OCI-LY7 (cell line): Measurements from ENCODE around the gene ELP1. TPM values are rescaled to one million over a fixed set of nuclear protein-coding genes. Genes with fewer than 3 reads are reported as not detected.

Source experiments
- BruUV-seq: library from RNA; stranded (reverse); fragments of 400-500 nt; replicated peaks from 2 replicates; lab custom pipeline; 2021; lab: Mats Ljungman, UMichigan
- CTCF ChIA-PET: fragments of 300-600 bp; sonication (Branson Sonifier 250); formaldehyde crosslinking; loops from one replicate; lab custom pipeline; 2022; ENCODE audit warnings: antibody characterized with exemption; ENCODE audit not compliant: unreplicated experiment; lab: Charles Lee
- POLR2A ChIA-PET: fragments of 300-600 bp; sonication (Branson Sonifier 250); formaldehyde crosslinking; loops from one replicate; lab custom pipeline; 2022; ENCODE audit warnings: antibody characterized with exemption; lab: Charles Lee
- DNase-seq: peaks from one replicate; pipeline ENCODE4 v3.0.0-alpha.2; 2015; ENCODE audit warnings: low spot score
- H2AFZ ChIP-seq: fragments of 200-600 bp; sonication (generic), shearing (Covaris generic); 2 replicates; pipeline ENCODE4 v1.6.1; 2014; ENCODE audit warnings: mild to moderate bottlenecking, antibody characterized with exemption, low read length, moderate library complexity
- H3K27ac ChIP-seq: fragments of 200-600 bp; sonication (generic); 2 replicates; pipeline ENCODE4 v1.5.1; 2014; ENCODE audit warnings: mixed run types, low read depth, mild to moderate bottlenecking, moderate library complexity, low read length, inconsistent platforms; ENCODE audit not compliant: poor library complexity, severe bottlenecking
- H3K36me3 ChIP-seq: fragments of 200-600 bp; sonication (generic); 2 replicates; pipeline ENCODE4 v1.6.1; 2014; ENCODE audit warnings: mild to moderate bottlenecking, antibody characterized with exemption, low read length, moderate library complexity, mixed read lengths; ENCODE audit not compliant: insufficient read depth
- H3K4me1 ChIP-seq: fragments of 200-600 bp; sonication (generic); 2 replicates; pipeline ENCODE4 v1.5.1; 2014; ENCODE audit warnings: mild to moderate bottlenecking, low read length; ENCODE audit not compliant: insufficient read depth, poor library complexity, severe bottlenecking
- H3K4me2 ChIP-seq: fragments of 200-600 bp; sonication (generic); 2 replicates; pipeline ENCODE4 v1.6.1; 2014; ENCODE audit warnings: mild to moderate bottlenecking, low read length
- H3K4me3 ChIP-seq: fragments of 200-600 bp; sonication (generic); 2 replicates; pipeline ENCODE4 v1.5.1; 2014; ENCODE audit warnings: mild to moderate bottlenecking, low read depth, low read length; ENCODE audit not compliant: poor library complexity, severe bottlenecking
- H3K79me2 ChIP-seq: fragments of 200-600 bp; sonication (generic); 2 replicates; pipeline ENCODE4 v1.6.1; 2016; ENCODE audit warnings: low read depth, mild to moderate bottlenecking, low read length, moderate library complexity, mixed read lengths; ENCODE audit not compliant: insufficient read depth
- H3K9me2 ChIP-seq: fragments of 200-600 bp; sonication (generic); 2 replicates; pipeline ENCODE4 v1.6.1; 2016; ENCODE audit warnings: mild to moderate bottlenecking, low read length, mixed read lengths; ENCODE audit not compliant: insufficient read depth
- H3K9me3 ChIP-seq: fragments of 200-600 bp; sonication (generic); 2 replicates; pipeline ENCODE4 v1.6.1; 2014; ENCODE audit warnings: mild to moderate bottlenecking, mixed run types, low read length, mixed read lengths
- H4K20me1 ChIP-seq: fragments of 200-600 bp; sonication (generic); 2 replicates; pipeline ENCODE4 v1.6.1; 2014; ENCODE audit warnings: mild to moderate bottlenecking, antibody characterized with exemption, low read length, moderate library complexity, mixed read lengths; ENCODE audit not compliant: insufficient read depth
- EZH2phosphoT487 ChIP-seq: fragments of 200-600 bp; sonication (generic); IDR thresholded peaks from 2 replicates; pipeline ENCODE4 v1.6.1; 2018; ENCODE audit warnings: low read depth, borderline replicate concordance, mild to moderate bottlenecking, mixed run types, antibody characterized with exemption, low read length, moderate library complexity, mixed read lengths
- intact Hi-C: fragments of 100-400 bp; cut with micrococcal nuclease; formaldehyde crosslinking; loops from one replicate; pipeline ENCODE4 v1.10.0; 2022; ENCODE audit not compliant: unreplicated experiment
- total RNA-seq, 2 experiments: library from RNA; depleted of rRNA in 1 of 2; stranded (reverse); fragments of >200 nt in 1 of 2; shearing (Covaris generic) in 1 of 2; gene quantifications; 2 replicates each; pipeline ENCODE4 v1.2.3, GENCODE V29; 2014 to 2022
- TF ChIP-seq, protein P1 (sequence below): fragments of 200-600 bp; sonication (generic); conservative IDR thresholded peaks from 2 replicates; pipeline ENCODE4 v1.5.1; 2014; ENCODE audit warnings: mild to moderate bottlenecking, antibody characterized with exemption, low read length, moderate library complexity, mixed read lengths

Gene ELP1
- total RNA-seq, 2 experiments from 2014 or later = 33.3 to 42.0 TPM

DNA sequence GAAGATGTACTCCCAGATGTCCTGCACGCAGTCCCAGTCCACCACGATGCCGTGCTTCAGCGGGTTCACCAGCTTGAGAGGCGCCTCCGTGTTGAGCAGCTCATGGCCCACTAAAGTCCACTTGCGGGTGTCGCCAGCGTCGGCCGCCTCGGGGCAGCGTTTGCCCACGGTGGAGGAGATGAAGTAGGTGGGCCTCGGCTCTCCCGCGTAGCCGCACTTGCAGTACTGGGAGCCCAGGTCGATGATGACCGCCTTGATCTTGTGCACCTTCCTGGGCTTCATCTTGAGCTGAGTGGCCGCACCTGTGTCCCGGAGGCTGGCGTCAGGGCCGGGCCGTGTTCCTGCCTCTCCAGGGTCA, 78.4 kb downstream of the ELP1 start:
- intact Hi-C loops = no loop called here
- Histone ChIP-seq H3K9me2 (no peaks in the 10 kb centered on the region), H3K36me3 (no peaks in the 10 kb centered on the region), H3K4me3 (no peak overlapping the region), H3K27ac (no peak overlapping the region), H3K4me1 (no peaks in the 10 kb centered on the region), H2AFZ (no peak overlapping the region), H3K9me3 (no peaks in the 10 kb centered on the region), H3K4me2 (no peak overlapping the region), H4K20me1 (no peaks in the 10 kb centered on the region), H3K79me2 (no peaks in the 10 kb centered on the region)
- TF ChIP-seq, protein P1, sequence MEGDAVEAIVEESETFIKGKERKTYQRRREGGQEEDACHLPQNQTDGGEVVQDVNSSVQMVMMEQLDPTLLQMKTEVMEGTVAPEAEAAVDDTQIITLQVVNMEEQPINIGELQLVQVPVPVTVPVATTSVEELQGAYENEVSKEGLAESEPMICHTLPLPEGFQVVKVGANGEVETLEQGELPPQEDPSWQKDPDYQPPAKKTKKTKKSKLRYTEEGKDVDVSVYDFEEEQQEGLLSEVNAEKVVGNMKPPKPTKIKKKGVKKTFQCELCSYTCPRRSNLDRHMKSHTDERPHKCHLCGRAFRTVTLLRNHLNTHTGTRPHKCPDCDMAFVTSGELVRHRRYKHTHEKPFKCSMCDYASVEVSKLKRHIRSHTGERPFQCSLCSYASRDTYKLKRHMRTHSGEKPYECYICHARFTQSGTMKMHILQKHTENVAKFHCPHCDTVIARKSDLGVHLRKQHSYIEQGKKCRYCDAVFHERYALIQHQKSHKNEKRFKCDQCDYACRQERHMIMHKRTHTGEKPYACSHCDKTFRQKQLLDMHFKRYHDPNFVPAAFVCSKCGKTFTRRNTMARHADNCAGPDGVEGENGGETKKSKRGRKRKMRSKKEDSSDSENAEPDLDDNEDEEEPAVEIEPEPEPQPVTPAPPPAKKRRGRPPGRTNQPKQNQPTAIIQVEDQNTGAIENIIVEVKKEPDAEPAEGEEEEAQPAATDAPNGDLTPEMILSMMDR = no peak
- no peak for TF ChIP-seq EZH2phosphoT487
- BruUV-seq = no TSS peak
- DNase-seq = no peak
- ChIA-PET CTCF (no interaction called here), POLR2A (interaction anchor here (1.5 kb wide), 1 partner anchor 28 kb away, joined by 3 read pairs; no protein-coding TSS in a partner anchor)

DNA sequence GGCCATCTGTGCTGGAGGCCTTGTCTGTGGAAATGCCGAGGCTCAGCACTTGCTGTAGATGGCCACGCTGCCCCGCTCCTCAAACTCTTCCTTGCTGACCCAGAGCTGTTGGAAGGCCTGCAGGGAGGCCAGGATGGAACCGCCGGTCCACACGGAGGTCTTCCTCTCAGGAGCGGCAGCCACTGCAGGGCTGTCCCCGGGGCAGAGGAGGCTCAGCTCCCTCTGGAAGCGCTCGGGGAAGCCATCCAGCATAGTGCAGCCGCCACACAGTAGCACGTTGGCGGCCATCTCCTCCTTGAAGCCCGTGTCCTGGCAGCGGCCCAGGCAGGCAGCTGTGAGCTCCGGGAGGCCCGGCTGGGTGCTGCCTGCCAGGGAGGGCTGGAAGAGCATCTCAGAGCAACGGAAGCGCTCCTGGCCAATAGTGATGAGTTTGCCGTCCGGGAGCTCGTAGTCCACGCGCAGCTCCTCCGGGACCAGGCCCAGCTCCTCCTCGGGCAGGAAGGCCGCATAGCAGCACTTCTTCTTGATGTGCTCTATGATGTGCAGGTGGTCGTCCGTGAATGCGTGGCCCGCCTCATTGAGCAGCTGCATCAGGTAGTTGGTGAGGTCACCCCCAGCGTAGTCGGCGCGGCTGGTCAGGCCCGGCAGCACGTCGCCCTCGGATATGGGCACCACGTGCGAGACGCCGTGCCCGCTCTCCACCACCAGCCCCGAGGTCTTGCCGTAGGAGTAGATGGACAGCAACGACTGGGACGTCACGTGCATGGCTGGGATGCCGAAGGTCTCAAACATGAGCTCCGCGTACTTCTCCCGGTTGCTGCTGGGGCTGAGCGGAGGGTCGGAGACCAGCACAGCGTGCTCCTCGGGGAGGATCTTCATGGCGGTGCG, 79.0 kb downstream of the ELP1 start:
- no peaks in the 10 kb centered on the region for H3K36me3 ChIP-seq
- H3K4me1 ChIP-seq = no peaks in the 10 kb centered on the region
- H3K79me2 ChIP-seq = no peaks in the 10 kb centered on the region
- H3K27ac ChIP-seq = no peak overlapping the region
- no peak for TF ChIP-seq EZH2phosphoT487
- TF ChIP-seq, protein P1 = no peak
- H2AFZ ChIP-seq = no peak overlapping the region
- no peak overlapping the region for H3K4me2 ChIP-seq
- POLR2A ChIA-PET = interaction anchor here (0.6 to 1.5 kb wide), 2 partner anchors 28 to 228 kb away, joined by 3 read pairs; no protein-coding TSS in a partner anchor
- no peaks in the 10 kb centered on the region for H3K9me2 ChIP-seq
- H3K4me3 ChIP-seq = no peak overlapping the region
- no peaks in the 10 kb centered on the region for H3K9me3 ChIP-seq
- CTCF ChIA-PET = no interaction called here
- H4K20me1 ChIP-seq = no peaks in the 10 kb centered on the region
- no TSS peak for BruUV-seq
- intact Hi-C loops = no loop called here
- no peak for DNase-seq

DNA sequence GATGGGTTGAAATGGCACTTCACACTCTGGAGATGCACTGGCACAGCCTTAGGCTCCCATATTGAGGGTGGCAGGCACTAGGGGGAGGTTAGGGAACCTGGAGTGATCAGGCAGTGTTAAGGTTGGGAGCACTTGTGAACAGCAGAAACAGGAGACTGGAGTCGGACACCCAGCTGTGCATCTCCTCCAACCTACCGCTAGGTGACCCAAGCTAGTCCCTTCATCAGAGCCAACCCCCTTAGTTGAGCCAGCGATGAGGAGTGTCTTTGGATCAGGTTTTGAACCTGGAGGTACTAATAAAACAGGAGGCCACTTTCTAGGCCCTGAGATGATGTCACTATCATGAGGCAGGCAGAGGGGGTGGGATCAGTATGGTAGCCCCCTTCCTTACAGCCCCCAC, 79.8 kb downstream of the ELP1 start:
- Histone ChIP-seq H3K4me3 (no peak overlapping the region), H3K27ac (no peak overlapping the region), H3K4me2 (no peak overlapping the region), H3K36me3 (no peaks in the 10 kb centered on the region), H3K4me1 (no peaks in the 10 kb centered on the region), H3K79me2 (no peaks in the 10 kb centered on the region), H4K20me1 (no peaks in the 10 kb centered on the region), H2AFZ (no peak overlapping the region), H3K9me2 (no peaks in the 10 kb centered on the region), H3K9me3 (no peaks in the 10 kb centered on the region)
- no peak for DNase-seq
- no TSS peak for BruUV-seq
- POLR2A ChIA-PET = interaction anchor here (0.6 kb wide), 1 partner anchor 227 kb away, joined by 3 read pairs; no protein-coding TSS in a partner anchor
- CTCF ChIA-PET = no interaction called here
- TF ChIP-seq, protein P1 = peak; percentile 39
- TF ChIP-seq EZH2phosphoT487 = no peak
- intact Hi-C loops = no loop called here
